Measurements from ENCODE around the gene PTGR1.

Gene PTGR1

GRCh38 chr9:111610149-111610548 lies 10.7 kb upstream of the PTGR1 start:
- TF ChIP-seq FOXM1 (IDR thresholded peaks at IDR 0.05; ENCODE audit: borderline replicate concordance, low read depth) = no peak
- no peak for TF ChIP-seq CEBPB (IDR thresholded peaks at IDR 0.05)
- no peak for TF ChIP-seq NFIC (IDR thresholded peaks at IDR 0.05)
- TF ChIP-seq TAF1 (IDR thresholded peaks at IDR 0.05; ENCODE audit: low read depth) = no peak
- no peak for TF ChIP-seq RAD21 (IDR thresholded peaks at IDR 0.05; ENCODE audit: low read depth)
- TF ChIP-seq REST (IDR thresholded peaks at IDR 0.05; ENCODE audit: low read depth) = no peak
- no peak for TF ChIP-seq ZBTB7A (IDR thresholded peaks at IDR 0.05; ENCODE audit: low read depth)
- TF ChIP-seq, protein P1, sequence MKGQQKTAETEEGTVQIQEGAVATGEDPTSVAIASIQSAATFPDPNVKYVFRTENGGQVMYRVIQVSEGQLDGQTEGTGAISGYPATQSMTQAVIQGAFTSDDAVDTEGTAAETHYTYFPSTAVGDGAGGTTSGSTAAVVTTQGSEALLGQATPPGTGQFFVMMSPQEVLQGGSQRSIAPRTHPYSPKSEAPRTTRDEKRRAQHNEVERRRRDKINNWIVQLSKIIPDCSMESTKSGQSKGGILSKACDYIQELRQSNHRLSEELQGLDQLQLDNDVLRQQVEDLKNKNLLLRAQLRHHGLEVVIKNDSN (IDR thresholded peaks at IDR 0.05) = no peak
- TF ChIP-seq TCF12 (IDR thresholded peaks at IDR 0.05; ENCODE audit: low read depth) = no peak
- no peak for TF ChIP-seq EGR1 (IDR thresholded peaks at IDR 0.05)
- no peak for TF ChIP-seq TEAD4 (IDR thresholded peaks at IDR 0.05)
- no peak for TF ChIP-seq CREB1 (IDR thresholded peaks at IDR 0.05; ENCODE audit: low read depth)
- TF ChIP-seq YY1 (IDR thresholded peaks at IDR 0.05; ENCODE audit: low read depth) = no peak

DNA sequence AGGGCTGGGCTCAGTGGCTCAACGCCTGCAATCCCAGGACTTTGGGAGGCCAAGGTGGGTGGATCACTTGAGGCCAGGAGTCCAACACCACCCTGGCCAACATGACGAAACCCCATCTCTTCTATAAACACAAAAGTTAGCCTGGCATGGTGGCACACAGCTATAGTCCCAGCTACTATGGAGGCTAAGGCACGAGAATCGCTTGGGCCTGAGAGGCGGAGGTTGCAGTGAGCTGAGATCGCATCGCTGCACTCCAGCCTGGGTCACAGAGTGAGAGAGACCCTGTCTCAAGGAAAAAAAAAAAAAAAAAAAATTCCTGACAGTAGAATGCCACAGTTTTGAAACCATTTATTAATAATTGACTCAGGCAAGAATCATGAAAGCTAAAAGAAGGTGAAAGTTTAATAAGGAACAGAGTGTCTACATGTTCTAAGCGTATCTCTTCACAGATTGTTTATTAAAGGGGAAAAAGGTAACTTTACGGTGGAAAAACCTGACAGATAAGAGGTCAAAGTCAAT lies 5.7 kb upstream of the PTGR1 start:
- TF ChIP-seq, protein P1 (IDR thresholded peaks at IDR 0.05) = no peak
- TF ChIP-seq TCF12 (IDR thresholded peaks at IDR 0.05; ENCODE audit: low read depth) (no peak), ZBTB7A (IDR thresholded peaks at IDR 0.05; ENCODE audit: low read depth) (no peak), YY1 (IDR thresholded peaks at IDR 0.05; ENCODE audit: low read depth) (no peak), RAD21 (IDR thresholded peaks at IDR 0.05; ENCODE audit: low read depth) (no peak), TAF1 (IDR thresholded peaks at IDR 0.05; ENCODE audit: low read depth) (no peak), EGR1 (IDR thresholded peaks at IDR 0.05) (no peak), REST (IDR thresholded peaks at IDR 0.05; ENCODE audit: low read depth) (no peak), NFIC (IDR thresholded peaks at IDR 0.05) (no peak), FOXM1 (IDR thresholded peaks at IDR 0.05; ENCODE audit: borderline replicate concordance, low read depth) (no peak), CEBPB (IDR thresholded peaks at IDR 0.05) (no peak), TEAD4 (IDR thresholded peaks at IDR 0.05) (no peak), EP300 (IDR thresholded peaks at IDR 0.05; ENCODE audit: borderline replicate concordance) (no peak), MAX (IDR thresholded peaks at IDR 0.05) (no peak), CREB1 (IDR thresholded peaks at IDR 0.05; ENCODE audit: low read depth) (no peak)

- TF ChIP-seq CREB1 (IDR thresholded peaks at IDR 0.05; ENCODE audit: low read depth) = no peak
- TF ChIP-seq EP300 (IDR thresholded peaks at IDR 0.05; ENCODE audit: borderline replicate concordance) = no peak
- no peak for TF ChIP-seq CEBPB (IDR thresholded peaks at IDR 0.05)
- TF ChIP-seq NFIC (IDR thresholded peaks at IDR 0.05) = no peak
- TF ChIP-seq REST (IDR thresholded peaks at IDR 0.05; ENCODE audit: low read depth) = no peak
- TF ChIP-seq TAF1 (IDR thresholded peaks at IDR 0.05; ENCODE audit: low read depth) = no peak
- no peak for TF ChIP-seq RAD21 (IDR thresholded peaks at IDR 0.05; ENCODE audit: low read depth)
- TF ChIP-seq TCF12 (IDR thresholded peaks at IDR 0.05; ENCODE audit: low read depth) = no peak
- no peak for TF ChIP-seq YY1 (IDR thresholded peaks at IDR 0.05; ENCODE audit: low read depth)
- TF ChIP-seq EGR1 (IDR thresholded peaks at IDR 0.05) = no peak
- TF ChIP-seq, protein P1 (IDR thresholded peaks at IDR 0.05) = no peak
- TF ChIP-seq FOXM1 (IDR thresholded peaks at IDR 0.05; ENCODE audit: borderline replicate concordance, low read depth) = no peak
- TF ChIP-seq TEAD4 (IDR thresholded peaks at IDR 0.05) = no peak
- no peak for TF ChIP-seq ZBTB7A (IDR thresholded peaks at IDR 0.05; ENCODE audit: low read depth)
- TF ChIP-seq MAX (IDR thresholded peaks at IDR 0.05) = no peak
Measured at GRCh38 chr9:111604054-111604615, 4.7 kb upstream of the PTGR1 start.
